BE2C (cell line): ENCODE measurements around the gene VPS52.
A peak's percentile ranks its signal among the peaks of the same experiment; 100 is the strongest.
"Not testable (repeated sequence)": the region's sequence is repeated elsewhere in the genome, so short reads cannot be mapped to it uniquely, and the experiment has no call there.

ENCODE experiments used
- DNase-seq: peaks from one replicate; pipeline ENCODE4 v3.0.0-alpha.2; 2020
- H3K27me3 ChIP-seq: fragments of 250-450 bp; sonication (Bioruptor Pico); 2 replicates; pipeline ENCODE4 v1.5.1; 2020; ENCODE audit warnings: mild to moderate bottlenecking
- H3K36me3 ChIP-seq: fragments of 250-450 bp; sonication (Bioruptor Pico); 2 replicates; pipeline ENCODE4 v1.5.1; 2020; ENCODE audit warnings: mild to moderate bottlenecking
- H3K4me1 ChIP-seq: fragments of 250-450 bp; sonication (Bioruptor Pico); 2 replicates; pipeline ENCODE4 v1.5.1; 2020
- H3K4me3 ChIP-seq: 2 replicates; pipeline ENCODE4 v1.5.1; 2011; ENCODE audit warnings: low read depth, low read length
- H3K9me3 ChIP-seq: fragments of 250-450 bp; sonication (Bioruptor Pico); 2 replicates; pipeline ENCODE4 v1.5.1; 2020
- TF ChIP-seq, protein P1 (sequence below): IDR thresholded peaks from 2 replicates; pipeline ENCODE4 v1.5.1; 2012; ENCODE audit warnings: mild to moderate bottlenecking, low read depth, low read length

VPS52 gene

DNA sequence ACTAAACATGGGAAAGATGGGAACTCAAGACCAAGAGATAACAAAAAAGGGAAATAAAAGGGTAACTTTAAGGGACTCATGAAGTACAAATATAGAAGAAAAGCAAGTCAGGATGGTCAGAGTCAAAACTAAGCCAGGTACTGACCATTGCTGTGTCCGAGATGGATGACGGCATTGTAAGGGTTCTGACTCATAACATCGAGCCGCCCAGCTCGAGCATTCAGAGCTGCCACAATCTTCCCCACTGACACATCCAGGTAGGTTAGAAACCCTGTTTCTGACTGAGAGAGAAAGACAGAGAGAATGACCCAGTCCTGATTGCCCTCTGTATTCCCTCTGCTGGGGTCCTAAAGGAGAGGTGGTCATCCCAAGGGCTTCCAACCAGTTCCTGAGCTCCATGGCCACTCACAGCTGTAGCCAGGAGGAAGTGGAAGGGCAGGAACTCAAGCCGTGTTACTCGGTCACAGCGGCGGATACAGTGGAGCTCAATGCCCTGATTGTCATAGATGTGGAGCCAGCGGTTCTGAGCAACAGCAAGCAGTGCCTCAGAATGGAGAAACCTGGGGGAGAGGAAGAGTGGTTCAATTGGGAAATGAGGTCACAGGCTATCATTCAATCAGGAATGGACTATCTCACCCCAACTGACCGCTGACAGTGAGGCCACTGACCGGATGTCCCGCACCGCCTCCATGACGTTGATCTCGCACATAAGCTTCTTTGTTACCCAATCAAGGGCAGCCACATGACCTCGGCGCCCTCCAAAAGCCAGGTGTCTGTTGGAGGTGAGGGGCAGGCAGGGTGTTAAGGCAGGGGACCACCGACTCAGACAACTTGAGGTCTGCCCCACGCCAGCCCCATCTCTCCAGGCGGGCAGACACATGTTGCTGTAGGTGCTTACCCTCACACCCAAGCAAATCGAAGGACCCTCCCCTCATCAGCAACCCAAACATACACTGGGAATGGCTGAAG is 15.6 kb upstream of the VPS52 start:
- H3K9me3 ChIP-seq = no peaks in the 10 kb centered on the region
- no peak for DNase-seq
- peaks cover 48% of the 10 kb centered on the region for H3K36me3 ChIP-seq
- H3K4me1 ChIP-seq = no peaks in the 10 kb centered on the region; the same call in 1 of the 2 replicates
- TF ChIP-seq, protein P1, sequence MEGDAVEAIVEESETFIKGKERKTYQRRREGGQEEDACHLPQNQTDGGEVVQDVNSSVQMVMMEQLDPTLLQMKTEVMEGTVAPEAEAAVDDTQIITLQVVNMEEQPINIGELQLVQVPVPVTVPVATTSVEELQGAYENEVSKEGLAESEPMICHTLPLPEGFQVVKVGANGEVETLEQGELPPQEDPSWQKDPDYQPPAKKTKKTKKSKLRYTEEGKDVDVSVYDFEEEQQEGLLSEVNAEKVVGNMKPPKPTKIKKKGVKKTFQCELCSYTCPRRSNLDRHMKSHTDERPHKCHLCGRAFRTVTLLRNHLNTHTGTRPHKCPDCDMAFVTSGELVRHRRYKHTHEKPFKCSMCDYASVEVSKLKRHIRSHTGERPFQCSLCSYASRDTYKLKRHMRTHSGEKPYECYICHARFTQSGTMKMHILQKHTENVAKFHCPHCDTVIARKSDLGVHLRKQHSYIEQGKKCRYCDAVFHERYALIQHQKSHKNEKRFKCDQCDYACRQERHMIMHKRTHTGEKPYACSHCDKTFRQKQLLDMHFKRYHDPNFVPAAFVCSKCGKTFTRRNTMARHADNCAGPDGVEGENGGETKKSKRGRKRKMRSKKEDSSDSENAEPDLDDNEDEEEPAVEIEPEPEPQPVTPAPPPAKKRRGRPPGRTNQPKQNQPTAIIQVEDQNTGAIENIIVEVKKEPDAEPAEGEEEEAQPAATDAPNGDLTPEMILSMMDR = no peak
- H3K27me3 ChIP-seq = no peaks in the 10 kb centered on the region
- H3K4me3 ChIP-seq = no peak overlapping the region; the same call in 1 of the 2 replicates

DNA sequence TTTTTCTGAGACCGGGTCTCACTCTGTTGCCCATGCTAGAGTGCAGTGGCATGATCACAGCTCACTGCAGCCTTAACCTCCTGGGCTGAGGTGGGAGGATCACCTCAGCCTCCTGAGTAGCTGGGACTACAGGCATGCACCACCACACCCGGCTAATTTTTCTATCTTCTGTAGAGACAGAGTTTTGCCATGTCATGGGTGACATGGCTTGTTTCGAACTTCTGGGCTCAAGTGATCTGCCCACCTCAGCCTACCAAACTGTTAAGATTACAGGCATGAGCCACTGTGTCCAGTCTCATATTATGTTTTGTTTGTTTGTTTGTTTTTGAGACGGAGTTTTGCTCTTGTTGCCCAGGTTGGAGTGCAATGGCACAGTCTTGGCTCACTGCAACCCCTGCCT is 13.5 kb upstream of the VPS52 start:
- H3K36me3 ChIP-seq = peaks cover 42% of the 10 kb centered on the region
- not testable (repeated sequence) for H3K9me3 ChIP-seq, H3K4me3 ChIP-seq, H3K4me1 ChIP-seq, H3K27me3 ChIP-seq, DNase-seq

DNA sequence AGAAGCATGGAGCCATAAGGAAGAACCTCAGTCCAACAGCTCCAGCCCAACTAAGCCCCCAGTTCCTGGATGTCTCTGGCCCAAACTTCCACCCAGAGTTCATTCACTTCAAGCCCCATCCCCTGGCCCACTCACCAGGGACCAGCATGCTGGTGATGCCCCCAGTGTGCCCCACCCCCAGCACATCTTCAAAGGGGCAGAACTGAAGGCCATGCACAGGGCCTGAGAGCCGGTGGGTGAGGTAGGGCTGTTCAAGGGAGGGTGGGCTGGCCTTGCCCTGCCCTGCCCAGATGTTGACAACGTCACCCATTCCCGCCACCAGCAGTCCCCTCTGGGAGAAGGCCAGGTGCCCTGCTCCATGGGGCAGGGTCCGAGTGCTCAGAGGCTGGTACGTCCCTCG is 8.9 kb upstream of the VPS52 start:
- no peak overlapping the region for H3K4me3 ChIP-seq
- TF ChIP-seq, protein P1 = no peak
- no peak for DNase-seq
- H3K4me1 ChIP-seq = no peaks in the 10 kb centered on the region
- no peaks in the 10 kb centered on the region for H3K9me3 ChIP-seq
- H3K36me3 ChIP-seq = peaks cover 59% of the 10 kb centered on the region
- no peaks in the 10 kb centered on the region for H3K27me3 ChIP-seq

DNA sequence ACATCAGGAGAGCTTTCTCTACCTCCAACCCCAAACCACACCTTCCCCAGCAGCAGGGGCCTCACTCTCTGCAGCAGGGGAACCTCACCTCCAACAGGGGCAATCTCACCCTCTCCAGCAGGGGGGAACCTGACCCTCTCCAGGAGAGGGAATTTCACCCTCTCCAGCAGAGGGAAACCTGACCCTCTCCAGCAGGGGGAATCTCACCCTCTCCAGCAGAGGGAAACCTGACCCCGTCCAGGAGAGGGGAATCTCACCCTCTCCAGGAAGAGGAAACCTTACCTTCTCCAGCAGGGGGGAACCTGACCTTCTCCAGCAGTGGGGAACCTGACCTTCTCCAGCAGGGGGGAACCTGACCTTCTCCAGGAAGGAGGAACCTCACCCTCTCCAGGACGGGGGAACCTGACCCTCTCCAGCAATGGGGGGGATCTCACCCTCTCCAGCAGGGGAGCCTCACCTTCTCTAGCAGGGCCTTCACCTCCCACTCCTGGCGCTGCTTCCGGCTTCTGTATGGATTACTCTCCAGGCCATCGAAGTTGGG is 8.4 kb upstream of the VPS52 start:
- Histone ChIP-seq H3K9me3 (no peaks in the 10 kb centered on the region), H3K4me1 (no peaks in the 10 kb centered on the region), H3K4me3 (no peak overlapping the region), H3K36me3 (peaks cover 61% of the 10 kb centered on the region), H3K27me3 (no peaks in the 10 kb centered on the region)
- DNase-seq = peak; percentile 68
- TF ChIP-seq, protein P1 = peak; percentile 94

DNA sequence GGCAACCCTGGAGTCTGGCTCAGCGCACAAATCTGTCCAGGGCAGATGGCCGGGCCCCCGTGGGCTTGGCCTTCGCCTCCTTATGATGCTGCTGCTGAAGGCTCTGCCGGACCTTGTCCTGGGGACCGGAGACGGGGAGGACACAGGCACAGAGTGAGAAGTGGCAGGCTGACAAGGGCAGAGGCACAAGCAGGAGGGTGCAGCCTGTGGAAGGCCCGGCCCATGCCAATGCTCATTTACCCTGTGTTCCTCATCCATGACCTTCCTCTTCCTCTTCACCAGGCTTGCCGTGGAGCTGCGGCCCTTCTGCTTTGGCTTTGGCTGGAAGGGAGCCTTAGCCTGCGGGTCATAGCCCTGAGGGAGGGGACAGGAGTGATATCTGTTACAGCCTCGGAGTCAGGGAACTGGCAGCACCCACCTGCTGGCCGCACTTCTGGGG is 7.6 kb upstream of the VPS52 start:
- TF ChIP-seq, protein P1 = no peak
- DNase-seq = no peak
- no peaks in the 10 kb centered on the region for H3K9me3 ChIP-seq
- H3K4me3 ChIP-seq = no peak overlapping the region
- H3K4me1 ChIP-seq = no peaks in the 10 kb centered on the region
- H3K27me3 ChIP-seq = no peaks in the 10 kb centered on the region
- H3K36me3 ChIP-seq = peaks cover 68% of the 10 kb centered on the region

DNA sequence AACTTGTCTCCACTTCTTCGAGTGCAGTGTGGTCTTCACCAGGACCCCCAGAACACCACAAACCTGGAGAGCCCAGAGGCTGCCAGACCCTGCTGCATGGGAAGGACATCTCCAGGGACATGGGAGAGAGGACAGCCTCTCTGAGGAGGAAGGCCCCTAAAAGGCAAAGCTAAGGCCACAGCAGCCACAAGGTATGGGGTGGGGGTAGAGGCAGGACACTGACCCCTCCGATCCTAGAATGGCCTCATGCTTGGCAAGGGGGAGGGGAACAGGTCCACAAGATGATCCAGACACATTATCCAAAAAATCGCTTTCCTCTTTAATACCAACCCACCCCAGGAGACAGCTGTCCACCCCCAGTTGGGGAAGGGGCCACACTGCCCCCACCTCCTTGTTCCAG is 7.1 kb upstream of the VPS52 start:
- peaks cover 72% of the 10 kb centered on the region for H3K36me3 ChIP-seq
- no peak for DNase-seq
- no peak overlapping the region for H3K4me3 ChIP-seq
- no peaks in the 10 kb centered on the region for H3K9me3 ChIP-seq
- H3K27me3 ChIP-seq = no peaks in the 10 kb centered on the region
- no peaks in the 10 kb centered on the region for H3K4me1 ChIP-seq
- TF ChIP-seq, protein P1 = no peak
